LNCaP clone FGC (cell line): Measurements from ENCODE around the gene SYPL1.

Experiments used
- DNase-seq: peaks from one replicate; pipeline ENCODE4 v3.0.0-alpha.2; 2011; ENCODE audit warnings: low read depth
- H3K4me3 ChIP-seq: 2 replicates; pipeline ENCODE4 v1.5.1; 2011; ENCODE audit warnings: mild to moderate bottlenecking, low read depth, low read length, control low read depth
- TF ChIP-seq, protein P1 (sequence below): IDR thresholded peaks from 2 replicates; pipeline ENCODE4 v1.5.1; 2012; ENCODE audit warnings: mild to moderate bottlenecking; ENCODE audit not compliant: control insufficient read depth, insufficient read depth; ENCODE audit errors: extremely low read depth

Gene SYPL1

DNA sequence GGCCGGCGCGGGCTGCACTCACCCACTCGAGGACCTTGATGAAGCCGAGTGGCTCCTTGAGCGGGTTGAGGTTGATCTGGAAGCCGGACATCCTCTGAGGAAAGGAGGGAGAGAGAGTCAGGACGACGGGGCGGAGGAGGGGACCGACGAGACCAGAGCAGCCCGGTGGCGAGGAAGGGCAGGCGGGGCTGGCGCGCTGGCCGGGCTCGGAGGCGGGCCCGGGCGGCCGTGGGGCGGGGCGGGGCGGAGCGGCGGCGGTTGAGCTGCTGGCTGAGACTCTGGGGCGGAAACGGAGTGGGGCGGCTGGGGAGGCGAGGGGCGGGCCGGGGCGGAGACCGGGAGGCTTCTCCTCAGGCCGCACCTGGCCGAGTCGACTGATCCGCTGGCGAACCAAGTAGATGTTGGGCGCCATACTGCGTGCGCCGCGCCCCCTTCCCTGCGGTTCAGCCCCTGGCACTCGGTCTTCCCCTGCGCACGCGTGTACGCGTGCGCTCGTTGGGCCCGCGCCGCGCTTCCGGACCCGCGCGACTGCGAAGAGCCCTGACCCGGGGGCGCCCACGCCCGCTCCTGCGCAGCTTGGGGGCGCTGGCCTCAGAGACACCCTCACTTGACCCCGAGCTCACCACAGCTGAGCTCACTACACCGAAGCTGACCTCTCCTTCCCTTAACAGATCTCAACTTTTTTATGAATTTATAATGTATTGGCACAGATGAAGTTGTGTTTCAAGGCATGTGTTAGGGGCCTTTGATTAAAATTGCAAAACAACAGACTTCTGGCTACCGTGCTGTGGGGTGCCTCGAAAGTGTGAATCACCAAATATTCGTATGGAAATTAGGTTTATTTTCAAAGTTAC is at the start of gene SYPL1:
TSS of gene SYPL1 (minus strand) at position 195 of the 854 bp plus-strand sequence. CDS start at position 91, 104 bp downstream.
- TF ChIP-seq, protein P1, sequence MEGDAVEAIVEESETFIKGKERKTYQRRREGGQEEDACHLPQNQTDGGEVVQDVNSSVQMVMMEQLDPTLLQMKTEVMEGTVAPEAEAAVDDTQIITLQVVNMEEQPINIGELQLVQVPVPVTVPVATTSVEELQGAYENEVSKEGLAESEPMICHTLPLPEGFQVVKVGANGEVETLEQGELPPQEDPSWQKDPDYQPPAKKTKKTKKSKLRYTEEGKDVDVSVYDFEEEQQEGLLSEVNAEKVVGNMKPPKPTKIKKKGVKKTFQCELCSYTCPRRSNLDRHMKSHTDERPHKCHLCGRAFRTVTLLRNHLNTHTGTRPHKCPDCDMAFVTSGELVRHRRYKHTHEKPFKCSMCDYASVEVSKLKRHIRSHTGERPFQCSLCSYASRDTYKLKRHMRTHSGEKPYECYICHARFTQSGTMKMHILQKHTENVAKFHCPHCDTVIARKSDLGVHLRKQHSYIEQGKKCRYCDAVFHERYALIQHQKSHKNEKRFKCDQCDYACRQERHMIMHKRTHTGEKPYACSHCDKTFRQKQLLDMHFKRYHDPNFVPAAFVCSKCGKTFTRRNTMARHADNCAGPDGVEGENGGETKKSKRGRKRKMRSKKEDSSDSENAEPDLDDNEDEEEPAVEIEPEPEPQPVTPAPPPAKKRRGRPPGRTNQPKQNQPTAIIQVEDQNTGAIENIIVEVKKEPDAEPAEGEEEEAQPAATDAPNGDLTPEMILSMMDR, result no peak; the same call in 1 of the 2 replicates
- peak; percentile 80 for DNase-seq
- peak within 1 kb of the TSS; percentile 76 for H3K4me3 ChIP-seq

DNA sequence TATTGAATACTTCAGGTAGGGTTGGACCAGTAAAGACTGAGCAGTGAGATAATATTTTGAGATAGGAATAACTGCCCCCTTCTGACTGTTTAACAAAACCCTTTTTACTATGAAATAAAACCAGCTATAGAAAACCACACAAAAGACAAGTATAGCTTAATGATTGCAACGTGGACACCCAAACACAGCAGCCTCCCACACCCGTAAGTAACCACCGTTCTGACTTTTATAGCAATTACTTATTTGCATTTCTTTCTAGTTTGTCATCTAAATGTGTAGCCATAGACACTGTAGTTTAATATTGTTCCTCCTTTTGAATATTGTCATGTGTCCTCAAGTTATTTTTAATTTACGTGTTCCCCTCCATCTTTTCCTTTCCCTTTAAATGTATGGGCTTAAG is 42.9 kb upstream of the SYPL1 start:
- no peak for DNase-seq
- TF ChIP-seq, protein P1, result no peak
- no peak overlapping the region for H3K4me3 ChIP-seq

DNA sequence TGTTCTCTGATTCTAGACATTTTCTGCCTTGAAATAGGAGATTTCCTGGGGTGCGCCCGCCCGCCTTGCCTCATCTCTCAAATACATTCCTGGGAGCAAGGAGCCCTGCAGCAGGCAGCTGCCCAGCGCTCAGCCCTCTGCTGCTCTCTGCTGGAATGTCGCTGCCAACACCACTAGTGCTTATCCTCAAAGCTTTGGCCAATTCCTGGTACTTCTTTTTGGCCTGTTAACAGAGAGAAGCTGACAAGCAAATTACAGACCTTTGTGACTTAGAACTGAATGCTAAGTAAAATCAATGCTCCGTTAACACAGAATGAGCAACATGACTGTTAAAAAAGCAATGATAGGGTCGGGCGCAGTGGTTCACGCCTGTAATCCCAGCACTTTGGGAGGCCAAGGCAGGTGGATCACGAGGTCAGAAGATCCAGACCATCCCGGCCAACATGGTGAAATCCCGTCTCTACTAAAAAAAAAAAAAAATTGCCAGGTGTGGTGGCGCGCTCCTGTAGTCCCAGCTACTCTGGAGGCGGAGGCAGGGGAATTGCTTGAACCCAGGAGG is 41.9 kb upstream of the SYPL1 start:
- H3K4me3 ChIP-seq, result no peak overlapping the region
- TF ChIP-seq, protein P1, result peak; percentile 96
- peak; percentile 51 for DNase-seq

DNA sequence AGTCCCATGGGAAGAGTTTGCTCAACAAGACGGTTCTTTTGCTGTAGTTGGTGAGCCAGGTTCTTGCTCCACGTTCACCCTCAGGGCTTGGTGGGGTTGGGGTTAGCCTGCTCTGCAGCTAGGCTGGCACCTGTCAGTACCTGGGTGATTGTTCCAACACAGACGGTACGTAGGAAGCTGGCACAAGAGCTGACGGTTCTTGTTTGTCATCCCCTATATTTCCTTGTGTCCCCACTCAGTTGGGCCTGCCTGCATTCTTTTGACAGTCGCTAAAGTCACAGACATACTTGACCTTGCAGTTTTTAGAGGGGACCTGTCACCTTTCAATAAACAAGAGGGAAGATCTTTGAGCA is 40.2 kb upstream of the SYPL1 start:
- TF ChIP-seq, protein P1, result no peak
- no peak overlapping the region for H3K4me3 ChIP-seq
- DNase-seq, result no peak

DNA sequence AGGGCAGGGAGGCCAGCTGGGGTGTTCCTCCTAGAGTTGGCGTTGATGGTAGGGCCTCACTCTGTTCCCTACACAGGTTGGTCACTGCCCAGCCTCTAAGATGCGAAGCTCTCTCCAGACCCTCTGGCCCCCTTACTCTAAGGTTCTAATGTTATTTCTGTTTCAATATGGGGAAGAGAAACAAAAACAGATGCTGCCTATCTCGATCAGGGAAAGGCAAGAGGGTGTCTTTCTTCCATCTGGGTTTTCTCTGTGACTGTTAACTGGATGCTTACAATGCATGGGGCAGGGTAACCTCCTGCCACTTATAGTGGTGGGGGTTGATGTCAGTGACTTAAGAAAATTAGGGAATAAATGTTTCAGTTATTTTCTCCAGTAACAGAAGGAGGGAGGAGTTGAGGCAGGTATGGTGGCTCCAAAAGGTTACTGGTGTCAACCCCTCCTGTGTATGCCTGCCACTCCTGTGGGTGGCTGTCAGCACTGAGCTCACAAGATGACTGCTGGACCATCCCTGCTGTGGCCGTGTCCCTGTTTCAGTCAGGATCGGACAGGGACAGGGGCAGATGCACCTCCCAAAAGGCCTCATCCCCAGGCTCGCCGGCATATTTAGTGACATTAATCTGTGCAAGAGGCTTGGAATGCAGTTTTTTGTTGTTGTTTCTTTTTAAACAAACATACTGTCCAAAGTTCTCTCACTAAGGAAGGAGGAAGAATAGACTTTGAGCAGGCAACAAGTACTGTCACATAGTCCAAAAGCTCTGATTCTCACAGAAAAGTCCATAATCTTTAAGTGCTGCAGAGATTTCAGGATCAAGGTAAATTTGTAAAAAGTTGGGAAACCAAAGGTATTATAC is 39.6 kb upstream of the SYPL1 start:
- no peak overlapping the region for H3K4me3 ChIP-seq
- TF ChIP-seq, protein P1, result no peak
- DNase-seq, result no peak

DNA sequence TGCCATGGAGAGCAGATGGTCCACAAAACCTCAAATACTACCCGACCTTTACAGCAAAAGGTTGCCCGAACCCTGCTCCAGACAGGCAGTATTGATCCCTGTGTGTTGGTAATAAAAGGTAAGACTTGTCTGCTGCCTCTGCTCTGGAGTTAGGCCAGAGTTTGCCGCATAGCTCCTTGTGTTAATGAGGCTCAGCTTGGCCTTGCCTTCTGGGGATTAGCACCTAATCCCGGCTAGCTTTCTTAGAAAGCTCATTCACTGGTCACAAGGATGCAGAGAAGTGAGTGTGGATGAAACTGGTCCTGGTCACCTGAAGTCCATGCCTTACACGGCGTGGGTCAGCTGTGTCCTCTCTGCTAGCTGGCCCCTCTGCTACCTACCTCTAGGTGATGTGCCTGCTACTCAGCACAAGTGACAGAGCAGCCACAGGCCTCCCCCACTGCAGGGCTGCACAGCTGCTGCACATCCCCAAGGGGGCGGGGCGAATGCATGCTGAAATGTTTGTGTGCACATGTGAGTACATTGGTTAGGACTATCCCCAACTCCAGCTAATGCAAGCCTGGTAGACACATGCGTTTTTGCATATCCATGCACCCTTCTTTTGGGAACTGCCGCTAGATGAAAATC is 31.7 kb upstream of the SYPL1 start:
- TF ChIP-seq, protein P1, result no peak
- no peak overlapping the region for H3K4me3 ChIP-seq
- no peak for DNase-seq
